GM21515 (cell line): ENCODE measurements around the gene IFNA21.
"Not testable (repeated sequence)": the region's sequence is repeated elsewhere in the genome, so short reads cannot be mapped to it uniquely, and the experiment has no call there.

Experiments used
- ATAC-seq: cut with Tn5 transposase; IDR thresholded peaks from one replicate; pipeline ENCODE4 v1.9.1; 2021; ENCODE audit not compliant: unreplicated experiment

The IFNA21 gene

GRCh38 chr9:21144603-21145002 is 21.9 kb downstream of the IFNA21 start:
- ATAC-seq, result peak; percentile 74

- peak; percentile 60 for ATAC-seq
These were observed 25.0 kb downstream of the IFNA21 start, which contains the start of gene IFNW1 for GRCh38 chr9:21141427-21141882. Gene IFNW1, minus strand, starts transcription at chr9:21141832. Its CDS starts 262 bp downstream, at chr9:21141570.

- ATAC-seq, result no peak
These were observed 29.4 kb downstream of the IFNA21 start for GRCh38 chr9:21137020-21137419.

GRCh38 chr9:21135736-21136135 is 30.7 kb downstream of the IFNA21 start:
- no peak for ATAC-seq

- ATAC-seq, result not testable (repeated sequence)
These were observed 38.3 kb downstream of the IFNA21 start for GRCh38 chr9:21128186-21128585.

- ATAC-seq, result peak; percentile 63
These were observed 44.7 kb downstream of the IFNA21 start for GRCh38 chr9:21121595-21122251.

GRCh38 chr9:21121079-21121478 is 45.4 kb downstream of the IFNA21 start:
- ATAC-seq, result no peak

GRCh38 chr9:21119093-21119770 is 47.2 kb downstream of the IFNA21 start:
- no peak for ATAC-seq
